GM18517 (cell line): ENCODE data around the gene ALX3.
"Not testable (repeated sequence)": the region's sequence is repeated elsewhere in the genome, so short reads cannot be mapped to it uniquely, and the experiment has no call there.

Source experiments
- ATAC-seq: cut with Tn5 transposase; IDR thresholded peaks from one replicate; pipeline ENCODE4 v1.9.1; 2021; ENCODE audit warnings: mild to moderate bottlenecking, moderate library complexity; ENCODE audit not compliant: unreplicated experiment

ALX3 gene

GRCh38 chr1:110089561-110090275 is 19.2 kb upstream of the ALX3 start:
- no peak for ATAC-seq

- no peak for ATAC-seq
Measured at GRCh38 chr1:110088739-110089316, 18.4 kb upstream of the ALX3 start.

GRCh38 chr1:110087812-110088738 is 17.6 kb upstream of the ALX3 start:
- ATAC-seq, result no peak

GRCh38 chr1:110086961-110087360 is 16.5 kb upstream of the ALX3 start:
- no peak for ATAC-seq

GRCh38 chr1:110085671-110086070 is 15.2 kb upstream of the ALX3 start:
- no peak for ATAC-seq

GRCh38 chr1:110084227-110085078 is 14.0 kb upstream of the ALX3 start:
- no peak for ATAC-seq

- ATAC-seq, result no peak
Measured at GRCh38 chr1:110083866-110084226, 13.4 kb upstream of the ALX3 start.

GRCh38 chr1:110083061-110083865 is 12.8 kb upstream of the ALX3 start:
- ATAC-seq, result no peak

GRCh38 chr1:110082477-110082876 is 12.0 kb upstream of the ALX3 start:
- no peak for ATAC-seq

GRCh38 chr1:110081061-110081460 is 10.6 kb upstream of the ALX3 start:
- no peak for ATAC-seq

- not testable (repeated sequence) for ATAC-seq
Measured at GRCh38 chr1:110079995-110080394, 9.5 kb upstream of the ALX3 start.

GRCh38 chr1:110076789-110077500 is 6.5 kb upstream of the ALX3 start:
- no peak for ATAC-seq

- ATAC-seq, result no peak
Measured at GRCh38 chr1:110074166-110074565, 3.7 kb upstream of the ALX3 start.

GRCh38 chr1:110070282-110070669 is 196 bp downstream of the ALX3 start:
- no peak for ATAC-seq

GRCh38 chr1:110069404-110070281 is 829 bp downstream of the ALX3 start:
- ATAC-seq, result no peak

- ATAC-seq, result no peak
Measured at GRCh38 chr1:110068646-110069403, 1.6 kb downstream of the ALX3 start.

- ATAC-seq, result no peak
Measured at GRCh38 chr1:110067893-110068645, 2.4 kb downstream of the ALX3 start.
